ENCODE measurements around the gene EPB41L1. TPM values are rescaled to one million over a fixed set of nuclear protein-coding genes. Genes with fewer than 3 reads are reported as not detected.
A peak's percentile ranks its signal among the peaks of the same experiment; 100 is the strongest.

EPB41L1 gene
- total and polyA plus RNA-seq, 2 experiments from 2014 or later = 17.0 to 19.2 TPM

GRCh38 chr20:36273414-36274180, 119.1 kb downstream of the EPB41L1 start:
- WGBS, 2 experiments (ENCODE audit: low coverage in 1 of 2, low lambda C conversion rate in 2 of 2, missing lambda C conversion rate in 2 of 2) = 39 to 43% methylated on average over 12 of the region's 12 CpGs
- Histone ChIP-seq H3K9ac (no peak overlapping the region), H3K27ac (no peak overlapping the region), H3K9me3 (ENCODE audit: low read depth) (no peaks in the 10 kb centered on the region), H4K20me1 (ENCODE audit: insufficient read depth) (no peaks in the 10 kb centered on the region), H3K4me3 (no peak overlapping the region), H3K27me3 (replicated peaks; ENCODE audit: insufficient read depth) (peaks cover 42% of the 10 kb centered on the region), H3K79me2 (ENCODE audit: insufficient read depth) (no peaks in the 10 kb centered on the region), H3K9me2 (ENCODE audit: insufficient read depth) (no peaks in the 10 kb centered on the region), H3K36me3 (ENCODE audit: low read depth) (no peaks in the 10 kb centered on the region), H3K4me1 (ENCODE audit: insufficient read depth) (no peaks in the 10 kb centered on the region), H3F3A (ENCODE audit: insufficient read depth) (no peaks in the 10 kb centered on the region), H2AFZ (no peak overlapping the region), H3K4me2 (ENCODE audit: unreplicated experiment) (no peak overlapping the region)
- in situ Hi-C loops (cut with MboI) = no loop called here
- DNase-seq = peak; percentile 47
- no peak for TF ChIP-seq EZH2 (IDR thresholded peaks at IDR 0.05; ENCODE audit: insufficient read depth, poor library complexity, severe bottlenecking)
- no peak for TF ChIP-seq EZH2phosphoT487 (IDR thresholded peaks at IDR 0.05; ENCODE audit: insufficient read depth, low read depth)

- Histone ChIP-seq H3K9ac (no peak overlapping the region), H3K4me1 (ENCODE audit: insufficient read depth) (no peaks in the 10 kb centered on the region), H2AFZ (no peak overlapping the region), H3K79me2 (ENCODE audit: insufficient read depth) (no peaks in the 10 kb centered on the region), H4K20me1 (ENCODE audit: insufficient read depth) (no peaks in the 10 kb centered on the region), H3K36me3 (ENCODE audit: low read depth) (no peaks in the 10 kb centered on the region), H3K9me3 (ENCODE audit: low read depth) (no peaks in the 10 kb centered on the region), H3K9me2 (ENCODE audit: insufficient read depth) (no peaks in the 10 kb centered on the region), H3K27me3 (replicated peaks; ENCODE audit: insufficient read depth) (peaks cover 47% of the 10 kb centered on the region), H3K4me3 (no peak overlapping the region), H3F3A (ENCODE audit: insufficient read depth) (no peaks in the 10 kb centered on the region), H3K4me2 (ENCODE audit: unreplicated experiment) (no peak overlapping the region), H3K27ac (no peak overlapping the region)
- WGBS, 2 experiments (ENCODE audit: low coverage in 1 of 2, low lambda C conversion rate in 2 of 2, missing lambda C conversion rate in 2 of 2) = 15 to 22% methylated on average over 20 of the region's 20 CpGs
- in situ Hi-C loops (cut with MboI) = no loop called here
- DNase-seq = no peak
- TF ChIP-seq EZH2phosphoT487 (IDR thresholded peaks at IDR 0.05; ENCODE audit: insufficient read depth, low read depth) = no peak
- no peak for TF ChIP-seq EZH2 (IDR thresholded peaks at IDR 0.05; ENCODE audit: insufficient read depth, poor library complexity, severe bottlenecking)
These were observed 119.8 kb downstream of the EPB41L1 start for GRCh38 chr20:36274181-36274841.

- Histone ChIP-seq H3K27ac (no peak overlapping the region), H3K4me2 (ENCODE audit: unreplicated experiment) (no peak overlapping the region), H3K4me1 (ENCODE audit: insufficient read depth) (no peaks in the 10 kb centered on the region), H3K9ac (no peak overlapping the region), H3K4me3 (no peak overlapping the region), H2AFZ (no peak overlapping the region), H3K36me3 (ENCODE audit: low read depth) (no peaks in the 10 kb centered on the region), H3K9me3 (ENCODE audit: low read depth) (no peaks in the 10 kb centered on the region), H3F3A (ENCODE audit: insufficient read depth) (no peaks in the 10 kb centered on the region), H3K79me2 (ENCODE audit: insufficient read depth) (no peaks in the 10 kb centered on the region), H3K27me3 (replicated peaks; ENCODE audit: insufficient read depth) (peaks cover 54% of the 10 kb centered on the region), H4K20me1 (ENCODE audit: insufficient read depth) (no peaks in the 10 kb centered on the region), H3K9me2 (ENCODE audit: insufficient read depth) (no peaks in the 10 kb centered on the region)
- TF ChIP-seq EZH2phosphoT487 (IDR thresholded peaks at IDR 0.05; ENCODE audit: insufficient read depth, low read depth) = no peak
- no peak for TF ChIP-seq EZH2 (IDR thresholded peaks at IDR 0.05; ENCODE audit: insufficient read depth, poor library complexity, severe bottlenecking)
- WGBS, 2 experiments (ENCODE audit: low coverage in 1 of 2, low lambda C conversion rate in 2 of 2, missing lambda C conversion rate in 2 of 2) = 34 to 35% methylated on average over 5 of the region's 5 CpGs
- no peak for DNase-seq
- in situ Hi-C loops (cut with MboI) = no loop called here
These were observed 120.5 kb downstream of the EPB41L1 start for GRCh38 chr20:36275011-36275410.

- Histone ChIP-seq H3K4me2 (ENCODE audit: unreplicated experiment) (no peak overlapping the region), H3K9me2 (ENCODE audit: insufficient read depth) (no peaks in the 10 kb centered on the region), H3K4me1 (ENCODE audit: insufficient read depth) (no peaks in the 10 kb centered on the region), H3K9me3 (ENCODE audit: low read depth) (no peaks in the 10 kb centered on the region), H3K4me3 (no peak overlapping the region), H3K27me3 (replicated peaks; ENCODE audit: insufficient read depth) (peaks cover 54% of the 10 kb centered on the region), H3K27ac (no peak overlapping the region), H4K20me1 (ENCODE audit: insufficient read depth) (no peaks in the 10 kb centered on the region), H3K79me2 (ENCODE audit: insufficient read depth) (no peaks in the 10 kb centered on the region), H3F3A (ENCODE audit: insufficient read depth) (no peaks in the 10 kb centered on the region), H3K9ac (no peak overlapping the region), H3K36me3 (ENCODE audit: low read depth) (no peaks in the 10 kb centered on the region), H2AFZ (no peak overlapping the region)
- in situ Hi-C loops (cut with MboI) = no loop called here
- 37 to 41% methylated on average over 12 of the region's 12 CpGs for WGBS, 2 experiments (ENCODE audit: low coverage in 1 of 2, low lambda C conversion rate in 2 of 2, missing lambda C conversion rate in 2 of 2)
- TF ChIP-seq EZH2phosphoT487 (IDR thresholded peaks at IDR 0.05; ENCODE audit: insufficient read depth, low read depth) (no peak), EZH2 (IDR thresholded peaks at IDR 0.05; ENCODE audit: insufficient read depth, poor library complexity, severe bottlenecking) (no peak)
- no peak for DNase-seq
These were observed 121.1 kb downstream of the EPB41L1 start for GRCh38 chr20:36275441-36276189.
